ENCODE measurements around the gene CYP2S1. TPM values are rescaled to one million over a fixed set of nuclear protein-coding genes. Genes with fewer than 3 reads are reported as not detected.

CYP2S1 gene
- total and polyA plus RNA-seq, 9 of the 15 experiments (the other 6 are each of a cell fraction or from before 2014, with no cell fraction given) = 0.07 to 1.9 (median 0.41) TPM

- TF ChIP-seq ZNF639 (CRISPR knock-in tag; conservative IDR thresholded peaks at IDR 0.05 in 1 of 2, IDR thresholded peaks at IDR 0.05 in 1 of 2) (no peak; a peak in 1 of 4 replicates), PRDM10 (IDR thresholded peaks at IDR 0.05; ENCODE audit: partially characterized antibody) (peak; percentile 2), ZNF140 (CRISPR knock-in tag; IDR thresholded peaks at IDR 0.05) (no peak), ILF3 (IDR thresholded peaks at IDR 0.05; ENCODE audit: borderline replicate concordance) (no peak), ZNF830 (CRISPR knock-in tag; IDR thresholded peaks at IDR 0.05) (no peak), SP2 (IDR thresholded peaks at IDR 0.05; ENCODE audit: extremely low read depth, low read depth, low read length, poor library complexity, severe bottlenecking) (no peak), TCF7 (IDR thresholded peaks at IDR 0.05; ENCODE audit: borderline replicate concordance) (no peak), ZKSCAN1 (IDR thresholded peaks at IDR 0.05; ENCODE audit: low read depth, low read length) (no peak), KDM2B (CRISPR knock-in tag; IDR thresholded peaks at IDR 0.05) (no peak), ETS1 (conservative IDR thresholded peaks at IDR 0.05; ENCODE audit: control insufficient read depth, low read depth, low read length) (peak; percentile 78; the same call in 1 of the 2 replicates), MYBL2 (IDR thresholded peaks at IDR 0.05; ENCODE audit: low read depth) (no peak), MYBL2 (CRISPR knock-in tag; IDR thresholded peaks at IDR 0.05; ENCODE audit: borderline replicate concordance) (no peak)
- TF ChIP-seq, protein P1, sequence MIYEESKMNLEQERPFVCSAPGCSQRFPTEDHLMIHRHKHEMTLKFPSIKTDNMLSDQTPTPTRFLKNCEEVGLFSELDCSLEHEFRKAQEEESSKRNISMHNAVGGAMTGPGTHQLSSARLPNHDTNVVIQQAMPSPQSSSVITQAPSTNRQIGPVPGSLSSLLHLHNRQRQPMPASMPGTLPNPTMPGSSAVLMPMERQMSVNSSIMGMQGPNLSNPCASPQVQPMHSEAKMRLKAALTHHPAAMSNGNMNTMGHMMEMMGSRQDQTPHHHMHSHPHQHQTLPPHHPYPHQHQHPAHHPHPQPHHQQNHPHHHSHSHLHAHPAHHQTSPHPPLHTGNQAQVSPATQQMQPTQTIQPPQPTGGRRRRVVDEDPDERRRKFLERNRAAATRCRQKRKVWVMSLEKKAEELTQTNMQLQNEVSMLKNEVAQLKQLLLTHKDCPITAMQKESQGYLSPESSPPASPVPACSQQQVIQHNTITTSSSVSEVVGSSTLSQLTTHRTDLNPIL (CRISPR knock-in tag; IDR thresholded peaks at IDR 0.05) = no peak
- TF ChIP-seq, protein P2, sequence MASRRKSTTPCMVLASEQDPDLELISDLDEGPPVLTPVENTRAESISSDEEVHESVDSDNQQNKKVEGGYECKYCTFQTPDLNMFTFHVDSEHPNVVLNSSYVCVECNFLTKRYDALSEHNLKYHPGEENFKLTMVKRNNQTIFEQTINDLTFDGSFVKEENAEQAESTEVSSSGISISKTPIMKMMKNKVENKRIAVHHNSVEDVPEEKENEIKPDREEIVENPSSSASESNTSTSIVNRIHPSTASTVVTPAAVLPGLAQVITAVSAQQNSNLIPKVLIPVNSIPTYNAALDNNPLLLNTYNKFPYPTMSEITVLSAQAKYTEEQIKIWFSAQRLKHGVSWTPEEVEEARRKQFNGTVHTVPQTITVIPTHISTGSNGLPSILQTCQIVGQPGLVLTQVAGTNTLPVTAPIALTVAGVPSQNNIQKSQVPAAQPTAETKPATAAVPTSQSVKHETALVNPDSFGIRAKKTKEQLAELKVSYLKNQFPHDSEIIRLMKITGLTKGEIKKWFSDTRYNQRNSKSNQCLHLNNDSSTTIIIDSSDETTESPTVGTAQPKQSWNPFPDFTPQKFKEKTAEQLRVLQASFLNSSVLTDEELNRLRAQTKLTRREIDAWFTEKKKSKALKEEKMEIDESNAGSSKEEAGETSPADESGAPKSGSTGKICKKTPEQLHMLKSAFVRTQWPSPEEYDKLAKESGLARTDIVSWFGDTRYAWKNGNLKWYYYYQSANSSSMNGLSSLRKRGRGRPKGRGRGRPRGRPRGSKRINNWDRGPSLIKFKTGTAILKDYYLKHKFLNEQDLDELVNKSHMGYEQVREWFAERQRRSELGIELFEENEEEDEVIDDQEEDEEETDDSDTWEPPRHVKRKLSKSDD (conservative IDR thresholded peaks at IDR 0.05; ENCODE audit: low read length) = no peak
These were observed 33.2 kb downstream of the CYP2S1 start (continued) for GRCh38 chr19:41226053-41226873.
